Stimulated activated naive CD8-positive, alpha-beta T cell treated with anti-CD3 and anti-CD28 coated beads, Interleukin-15, amount 100 ng/mL, for 72 hours (primary cell): Measurements from ENCODE around the gene RFX5.
"Not testable (repeated sequence)": the region's sequence is repeated elsewhere in the genome, so short reads cannot be mapped to it uniquely, and the experiment has no call there.

Experiments used
- ATAC-seq: fragments of 150-1000 bp; cut with Tn5 transposase; 2 replicates; pipeline ENCODE4 v1.10.0; 2021; ENCODE audit warnings: mild to moderate bottlenecking, moderate library complexity
- DNase-seq, 2 donors: peaks; one replicate each; pipeline ENCODE4 v3.0.0; 2021 to 2022
- H3K27ac Mint-ChIP-seq, 2 donors: one replicate each; pipeline ENCODE4 v1.8.0; 2022; ENCODE audit warnings: mild to moderate bottlenecking in 2 of 2, mixed read lengths in 2 of 2, moderate library complexity in 2 of 2
- H3K27me3 Mint-ChIP-seq: one replicate; pipeline ENCODE4 v1.8.0; 2022; ENCODE audit warnings: mixed read lengths
- H3K4me1 Mint-ChIP-seq: one replicate; pipeline ENCODE4 v1.8.0; 2022; ENCODE audit warnings: mild to moderate bottlenecking, mixed read lengths
- H3K4me3 Mint-ChIP-seq, 2 donors: one replicate each; pipeline ENCODE4 v1.8.0; 2022; ENCODE audit warnings: mild to moderate bottlenecking in 2 of 2, mixed read lengths in 2 of 2, moderate library complexity in 1 of 2
- H3K9me3 Mint-ChIP-seq, 2 donors: one replicate each; pipeline ENCODE4 v1.8.0; 2022; ENCODE audit warnings: mixed read lengths in 2 of 2

Gene RFX5

DNA sequence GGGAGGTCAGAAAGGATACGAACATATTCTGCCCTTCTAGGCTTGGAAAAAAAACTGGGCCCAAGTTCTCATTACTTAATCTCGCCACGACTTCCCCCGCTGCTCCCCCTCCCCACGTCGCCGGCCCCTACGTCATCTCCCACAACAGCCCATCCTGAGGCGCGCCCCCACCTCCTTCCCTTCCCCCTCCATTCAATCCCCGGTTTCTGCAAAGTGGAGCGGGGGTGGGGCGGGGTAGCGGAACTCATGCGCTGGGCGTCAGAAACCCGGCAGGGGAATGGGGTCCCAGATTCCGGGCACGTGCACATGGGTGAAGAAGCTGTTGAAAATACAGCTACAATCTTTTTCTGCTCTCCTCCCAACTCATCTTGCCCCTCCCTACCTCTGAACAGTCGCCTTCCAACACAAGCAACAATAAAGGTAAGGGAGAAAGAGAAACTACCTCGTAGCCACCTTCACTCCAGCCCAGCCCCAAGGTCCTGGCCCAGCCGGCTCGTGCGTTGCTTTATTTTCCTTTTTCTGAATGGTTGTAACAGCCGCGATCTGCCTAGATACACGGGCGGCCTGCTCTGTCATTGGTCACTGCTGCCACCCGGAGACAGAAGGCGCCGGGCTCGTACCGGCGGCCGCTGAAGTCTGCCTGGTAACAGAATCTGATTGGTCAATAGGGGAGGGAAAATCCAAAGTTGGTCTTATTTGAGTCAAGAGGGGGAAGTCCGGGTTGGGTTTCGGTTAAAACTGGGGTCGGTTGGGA is at the start of gene RFX5:
Gene RFX5 (minus strand): TSS at position 484 of the 754 bp plus-strand sequence. CDS start 932 bp downstream, outside the sequence.
- H3K27me3 Mint-ChIP-seq = no peaks in the 10 kb centered on the region
- peak within 1 kb of the TSS; percentile 94 to 100 for H3K4me3 Mint-ChIP-seq
- peaks cover 63% of the 10 kb centered on the region for H3K4me1 Mint-ChIP-seq
- H3K9me3 Mint-ChIP-seq = peaks cover 0 to 3% of the 10 kb centered on the region in 2 donors
- DNase-seq (peak; percentile 94 to 98), ATAC-seq (peak; percentile 98)
- H3K27ac Mint-ChIP-seq = peak within 1 kb of the TSS; percentile 98 to 99

DNA sequence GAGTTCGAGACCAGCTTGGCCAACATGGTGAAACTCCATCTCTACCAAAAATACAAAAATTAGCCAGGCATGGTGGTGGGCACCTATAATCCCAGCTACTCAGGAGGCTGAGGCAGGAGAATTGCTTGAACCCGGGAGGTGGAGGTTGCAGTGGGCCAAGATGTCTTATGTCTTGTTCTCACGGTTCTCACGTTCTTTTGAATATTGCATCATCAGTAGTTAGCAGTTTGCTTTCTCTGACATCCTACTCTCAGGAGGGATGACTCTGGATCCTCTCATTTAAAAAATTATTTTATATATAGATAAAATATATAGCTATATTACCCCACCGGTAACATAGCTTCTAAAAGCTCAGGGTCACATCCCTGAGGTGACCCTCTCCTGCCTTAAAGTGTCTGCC is 49.2 kb upstream of the RFX5 start:
- not testable (repeated sequence) for H3K27me3 Mint-ChIP-seq, ATAC-seq, H3K4me3 Mint-ChIP-seq, DNase-seq, H3K27ac Mint-ChIP-seq, H3K9me3 Mint-ChIP-seq
- H3K4me1 Mint-ChIP-seq = peaks cover 21% of the 10 kb centered on the region

DNA sequence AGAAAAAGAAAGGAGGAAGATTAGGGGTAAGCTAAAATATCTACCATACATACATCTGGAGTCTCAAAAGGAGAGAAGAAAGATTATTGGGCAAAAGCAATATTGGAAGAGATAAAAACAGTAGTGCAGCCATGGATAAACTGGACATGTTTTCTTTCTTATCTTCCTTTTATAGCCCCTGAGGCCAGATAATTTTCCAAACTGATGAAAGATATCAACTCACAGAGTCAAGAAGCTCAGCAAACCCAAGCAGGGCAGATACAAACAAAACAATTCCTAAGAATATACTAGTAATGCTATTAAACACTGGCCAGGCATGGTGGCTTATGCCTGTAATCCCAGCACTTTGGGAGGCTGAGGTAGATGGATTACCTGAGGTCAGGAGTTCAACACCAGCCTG is 46.5 kb upstream of the RFX5 start:
- Mint-ChIP-seq H3K9me3 (no peaks in the 10 kb centered on the region), H3K4me3 (no peak overlapping the region), H3K27me3 (no peaks in the 10 kb centered on the region), H3K4me1 (no peaks in the 10 kb centered on the region), H3K27ac (no peak overlapping the region)
- ATAC-seq (no peak), DNase-seq (no peak)

GRCh38 chr1:151391079-151391563 is 44.1 kb upstream of the RFX5 start:
- H3K4me1 Mint-ChIP-seq = no peaks in the 10 kb centered on the region
- no peak overlapping the region for H3K27ac Mint-ChIP-seq
- H3K9me3 Mint-ChIP-seq = no peaks in the 10 kb centered on the region
- DNase-seq = no peak
- no peak for ATAC-seq
- H3K27me3 Mint-ChIP-seq = no peaks in the 10 kb centered on the region
- H3K4me3 Mint-ChIP-seq = no peak overlapping the region

GRCh38 chr1:151390221-151391078 is 43.4 kb upstream of the RFX5 start:
- not testable (repeated sequence) for H3K4me1 Mint-ChIP-seq, H3K27ac Mint-ChIP-seq, DNase-seq, ATAC-seq, H3K27me3 Mint-ChIP-seq, H3K4me3 Mint-ChIP-seq, H3K9me3 Mint-ChIP-seq

DNA sequence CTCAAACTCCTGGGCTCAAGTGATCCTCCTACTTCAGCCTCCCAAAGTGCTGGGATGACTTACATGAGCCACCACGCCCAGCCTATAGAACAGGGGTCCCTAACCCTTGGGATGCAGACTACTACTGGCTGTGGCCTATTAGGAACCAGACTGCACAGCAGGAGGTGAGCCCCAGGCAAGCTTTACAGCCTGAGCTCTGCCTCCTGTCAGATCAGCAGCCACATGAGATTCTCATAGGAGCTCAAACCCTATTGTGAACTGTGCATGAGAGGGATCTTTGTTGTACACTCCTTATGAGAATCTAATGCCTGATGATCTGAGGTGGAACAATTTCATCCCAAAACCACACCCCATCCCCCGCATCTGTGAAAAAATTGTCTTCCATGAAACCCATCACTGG is 39.0 kb upstream of the RFX5 start:
- Mint-ChIP-seq H3K4me1 (no peaks in the 10 kb centered on the region), H3K9me3 (no peaks in the 10 kb centered on the region), H3K4me3 (no peak overlapping the region), H3K27me3 (no peaks in the 10 kb centered on the region), H3K27ac (no peak overlapping the region)
- ATAC-seq (no peak), DNase-seq (no peak)

DNA sequence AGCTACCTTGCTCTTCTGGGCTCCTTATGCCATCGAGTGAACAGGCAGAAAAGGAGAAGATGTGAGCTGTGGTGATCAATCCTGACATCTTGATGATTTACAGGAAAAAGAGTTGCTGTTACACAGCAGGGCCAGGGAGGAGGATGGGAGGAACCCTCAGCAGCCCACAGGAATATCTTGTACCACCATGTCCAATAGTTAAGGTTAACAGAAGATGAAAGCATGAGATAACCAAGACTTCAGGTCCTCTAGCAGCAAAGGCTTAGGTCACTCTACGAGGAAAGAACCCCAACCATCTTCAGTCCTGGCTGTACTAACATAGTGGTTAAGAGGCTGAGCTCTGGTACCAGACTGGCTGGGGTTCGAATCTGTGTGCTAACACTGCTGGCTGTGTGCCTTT is 37.5 kb upstream of the RFX5 start:
- ATAC-seq = no peak
- H3K4me3 Mint-ChIP-seq = no peak overlapping the region
- DNase-seq = no peak
- H3K9me3 Mint-ChIP-seq = no peaks in the 10 kb centered on the region
- H3K27ac Mint-ChIP-seq = peak overlapping the region in 1 of 2 donors; percentile 70
- H3K4me1 Mint-ChIP-seq = no peaks in the 10 kb centered on the region
- H3K27me3 Mint-ChIP-seq = no peaks in the 10 kb centered on the region

GRCh38 chr1:151377150-151377884 is 30.3 kb upstream of the RFX5 start:
- H3K9me3 Mint-ChIP-seq = no peaks in the 10 kb centered on the region
- peaks cover 7% of the 10 kb centered on the region for H3K4me1 Mint-ChIP-seq
- ATAC-seq (no peak), DNase-seq (no peak)
- no peak overlapping the region for H3K27ac Mint-ChIP-seq
- H3K27me3 Mint-ChIP-seq = no peaks in the 10 kb centered on the region
- no peak overlapping the region for H3K4me3 Mint-ChIP-seq

DNA sequence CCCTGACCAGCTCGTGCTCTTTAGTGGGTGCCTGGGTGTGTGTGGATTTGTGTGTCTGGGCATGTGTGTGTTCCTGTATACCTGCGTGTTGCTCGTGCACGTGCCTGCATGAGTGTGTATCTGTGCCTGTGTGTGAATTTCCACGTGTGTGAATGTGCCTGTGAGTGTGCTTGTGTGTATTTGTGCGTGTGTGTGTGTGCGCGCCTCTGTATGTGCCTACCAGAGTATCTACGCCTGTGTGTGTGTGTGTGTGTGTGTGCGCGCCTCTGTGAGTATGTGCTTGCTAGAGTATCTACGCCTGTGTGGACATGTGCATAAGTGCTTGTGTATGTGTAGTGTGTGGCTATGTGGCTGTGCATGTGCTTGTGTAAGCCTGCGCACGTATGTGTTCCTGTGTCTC is 26.1 kb upstream of the RFX5 start:
- Mint-ChIP-seq H3K4me3 (no peak overlapping the region), H3K9me3 (no peaks in the 10 kb centered on the region), H3K27ac (no peak overlapping the region), H3K4me1 (peaks cover 7% of the 10 kb centered on the region), H3K27me3 (no peaks in the 10 kb centered on the region)
- no peak for ATAC-seq
- DNase-seq = no peak

- no peaks in the 10 kb centered on the region for H3K27me3 Mint-ChIP-seq
- H3K9me3 Mint-ChIP-seq = no peaks in the 10 kb centered on the region
- no peak within 1 kb of the TSS for H3K4me3 Mint-ChIP-seq
- peak within 1 kb of the TSS in 1 of 2 donors; percentile 42 for H3K27ac Mint-ChIP-seq
- no peak for ATAC-seq
- H3K4me1 Mint-ChIP-seq = peaks cover 7% of the 10 kb centered on the region
- no peak for DNase-seq
Observed at GRCh38 chr1:151372058-151372934, 25.2 kb upstream of the RFX5 start, which contains the start of gene SELENBP1. Gene SELENBP1 (minus strand): TSS chr1:151372705. CDS start chr1:151372641, 64 bp downstream.

DNA sequence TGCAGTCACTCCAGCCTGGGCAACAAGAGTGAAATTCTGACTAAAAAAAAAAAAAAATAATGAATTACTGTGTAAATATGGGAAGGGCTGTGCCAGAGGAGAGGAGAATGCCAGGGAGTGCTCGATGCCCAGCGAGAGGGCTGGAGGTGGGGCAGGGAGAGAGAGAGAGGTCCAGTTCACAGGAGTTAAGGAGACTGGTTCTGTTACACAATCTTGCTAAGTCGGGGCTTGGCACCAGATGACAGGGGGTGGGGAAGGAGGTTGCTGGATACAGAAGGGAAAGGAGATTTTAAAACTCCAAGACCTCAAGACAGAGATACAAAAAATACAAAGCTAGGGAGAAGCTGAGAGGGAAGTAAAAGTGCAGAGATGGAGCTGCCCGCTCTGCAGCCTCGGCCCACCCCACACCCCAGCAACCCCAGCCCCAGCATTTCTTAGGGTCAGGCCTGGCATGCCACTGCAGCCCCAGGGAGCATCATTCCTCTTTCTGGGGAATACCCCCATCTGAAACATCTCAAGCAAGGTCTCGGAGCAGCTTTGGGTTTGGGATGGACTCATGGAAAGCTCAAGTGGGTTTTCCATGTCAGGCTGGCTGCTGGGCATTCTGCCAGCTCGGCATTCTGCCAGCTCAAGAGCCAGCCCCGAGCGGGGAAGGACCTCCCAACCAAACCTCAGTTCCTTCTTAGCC is 24.5 kb upstream of the RFX5 start:
- no peaks in the 10 kb centered on the region for H3K27me3 Mint-ChIP-seq
- H3K9me3 Mint-ChIP-seq = no peaks in the 10 kb centered on the region
- H3K27ac Mint-ChIP-seq = peak overlapping the region in 1 of 2 donors; percentile 42
- no peak for ATAC-seq
- H3K4me1 Mint-ChIP-seq = peaks cover 7% of the 10 kb centered on the region
- H3K4me3 Mint-ChIP-seq = no peak overlapping the region
- no peak for DNase-seq

DNA sequence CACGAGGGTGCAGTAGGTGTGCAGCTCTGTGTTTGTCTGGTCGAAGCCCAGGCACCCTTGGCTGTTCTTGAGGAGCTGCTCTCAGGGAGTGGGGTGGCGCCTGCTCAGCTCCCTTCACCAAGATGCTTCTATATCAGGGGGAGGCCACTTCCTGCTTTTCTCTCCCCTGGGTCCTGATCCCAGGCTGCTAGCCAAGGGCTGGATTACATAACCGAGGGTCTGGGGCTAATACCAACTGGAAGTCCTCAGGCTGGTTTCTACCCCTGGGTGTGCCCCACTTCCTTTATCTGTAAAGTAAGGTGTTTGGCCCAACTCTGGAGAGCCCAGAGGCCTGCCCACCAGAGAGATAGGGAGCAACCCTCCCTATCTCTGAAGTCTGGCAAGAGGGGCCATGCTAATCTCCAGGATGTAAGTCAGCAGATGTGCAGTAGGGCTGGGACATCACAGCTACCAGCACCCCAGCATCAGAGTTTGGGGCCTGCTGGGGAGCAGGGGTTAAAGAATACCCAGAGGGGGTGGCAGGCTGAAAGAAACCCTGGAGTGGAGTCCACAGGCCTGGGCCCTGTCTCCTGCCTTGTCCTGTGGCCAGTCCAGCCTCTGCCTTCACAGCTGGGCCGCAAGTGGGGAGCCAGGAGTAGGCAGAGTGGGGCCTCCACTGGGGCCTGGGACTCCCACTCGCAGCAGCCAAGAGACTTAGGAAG is 23.3 kb upstream of the RFX5 start:
- Mint-ChIP-seq H3K9me3 (no peaks in the 10 kb centered on the region), H3K4me1 (peaks cover 7% of the 10 kb centered on the region), H3K4me3 (no peak overlapping the region), H3K27me3 (no peaks in the 10 kb centered on the region), H3K27ac (no peak overlapping the region)
- no peak for ATAC-seq
- DNase-seq = no peak

DNA sequence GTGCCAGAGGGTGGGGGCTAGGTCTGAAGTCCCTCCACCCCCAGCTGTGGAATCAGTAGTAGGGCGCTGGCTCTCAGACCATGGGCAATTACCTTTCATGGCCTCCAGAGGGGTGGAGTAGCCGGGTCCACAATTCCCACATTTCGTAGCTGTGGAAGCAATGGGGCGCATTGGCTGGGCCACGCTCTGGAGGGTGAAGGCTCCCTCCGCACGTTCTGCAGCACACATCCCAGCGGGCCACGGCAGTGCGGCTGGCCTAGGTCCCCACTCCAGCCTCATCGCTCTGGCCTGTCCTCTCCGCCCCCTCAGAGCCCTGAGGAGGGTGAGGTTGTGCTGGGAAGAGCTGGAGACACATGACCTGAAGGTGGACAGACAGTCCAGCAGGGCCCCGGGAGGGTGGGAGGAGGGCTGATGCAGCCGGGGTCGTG is 22.6 kb upstream of the RFX5 start:
- peaks cover 7% of the 10 kb centered on the region for H3K4me1 Mint-ChIP-seq
- no peaks in the 10 kb centered on the region for H3K27me3 Mint-ChIP-seq
- DNase-seq = no peak
- no peaks in the 10 kb centered on the region for H3K9me3 Mint-ChIP-seq
- H3K4me3 Mint-ChIP-seq = no peak overlapping the region
- ATAC-seq = no peak
- no peak overlapping the region for H3K27ac Mint-ChIP-seq

GRCh38 chr1:151369302-151369610 is 22.2 kb upstream of the RFX5 start:
- no peak for DNase-seq
- no peaks in the 10 kb centered on the region for H3K9me3 Mint-ChIP-seq
- H3K27me3 Mint-ChIP-seq = no peaks in the 10 kb centered on the region
- no peak overlapping the region for H3K4me3 Mint-ChIP-seq
- ATAC-seq = no peak
- H3K4me1 Mint-ChIP-seq = peaks cover 6% of the 10 kb centered on the region
- peak overlapping the region in 1 of 2 donors; percentile 65 for H3K27ac Mint-ChIP-seq
